A549 (cell line): Measurements from ENCODE around the gene COL8A1. TPM values are rescaled to one million over a fixed set of nuclear protein-coding genes. Genes with fewer than 3 reads are reported as not detected.

ENCODE experiments used
- ATAC-seq, 2 experiments: fragments of 200-7000 bp in 1 of 2; fragments of >200 bp in 1 of 2; cut with Nextera tagmentation in 1 of 2; cut with Tn5 transposase in 1 of 2; 3 replicates each; pipeline versions ENCODE4 v1.8.0 to v1.9.1; 2018 to 2020; ENCODE audit warnings: mild to moderate bottlenecking in 1 of 2, moderate library complexity in 1 of 2
- CTCF ChIA-PET: fragments of 300-600 bp; sonication (Branson Sonifier 250); formaldehyde crosslinking; extraction: SDS; loops from one replicate; lab custom pipeline; 2021; ENCODE audit warnings: antibody characterized with exemption, inconsistent platforms; lab: Yijun Ruan, JAX
- POLR2A ChIA-PET: fragments of 350-600 bp; formaldehyde crosslinking; extraction: SDS; loops from one replicate; lab custom pipeline; 2021; ENCODE audit warnings: antibody characterized with exemption, inconsistent platforms; lab: Yijun Ruan, JAX
- DNase-seq, 2 experiments: peaks; one replicate each; pipeline versions ENCODE4 v3.0.0 to v3.0.0-alpha.2; 2011 to 2016; ENCODE audit warnings: low read depth in 1 of 2, low spot score in 1 of 2
- FAIRE-seq: peaks from 2 replicates; lab custom pipeline; 2011; peaks lifted over from hg19 to GRCh38; lab: Jason Lieb, UNC
- H3K27ac ChIP-seq, 2 experiments: fragments of >200 bp; sonication (Bioruptor Twin); formaldehyde crosslinking; 3 replicates each; pipeline ENCODE4 v1.5.1; 2016 to 2017
- H3K4me1 ChIP-seq: fragments of >200 bp; sonication (Bioruptor Twin); formaldehyde crosslinking; 3 replicates; pipeline ENCODE4 v1.6.1; 2016
- H3K4me2 ChIP-seq: fragments of >200 bp; sonication (Bioruptor Twin); formaldehyde crosslinking; 3 replicates; pipeline ENCODE4 v1.6.1; 2016
- H3K4me3 ChIP-seq: fragments of >200 bp; sonication (Bioruptor Twin); formaldehyde crosslinking; 3 replicates; pipeline ENCODE4 v1.5.1; 2016
- H3K9me3 ChIP-seq: fragments of >200 bp; sonication (Bioruptor Twin); formaldehyde crosslinking; 3 replicates; pipeline ENCODE4 v1.6.1; 2016
- CBX8 ChIP-seq: fragments of 200-600 bp; sonication (generic); IDR thresholded peaks from 2 replicates; pipeline ENCODE4 v1.6.1; 2016
- CEBPB ChIP-seq, 2 experiments: fragments of >200 bp in 1 of 2; sonication (Bioruptor Twin) in 1 of 2; formaldehyde crosslinking in 1 of 2; IDR thresholded peaks; 2 replicates each; pipeline ENCODE4 v1.6.1; 2012 to 2016
- EHF ChIP-seq: fragments of 250-450 bp; sonication (Bioruptor Pico); IDR thresholded peaks from 2 replicates; pipeline ENCODE4 v1.5.0; 2020; ENCODE audit warnings: mild to moderate bottlenecking
- EHMT2 ChIP-seq: fragments of 200-600 bp; sonication (generic); IDR thresholded peaks from 2 replicates; pipeline ENCODE4 v1.6.1; 2016; ENCODE audit warnings: antibody characterized with exemption, low read depth, mild to moderate bottlenecking, moderate library complexity
- EP300 ChIP-seq, 2 experiments: fragments of >200 bp; sonication (Bioruptor Twin); formaldehyde crosslinking; IDR thresholded peaks; 2 replicates in 1 of 2; 3 replicates in 1 of 2; pipeline ENCODE4 v1.6.1; 2016 to 2017
- FOSL2 ChIP-seq, 2 experiments: fragments of 450-650 bp in 1 of 2; fragments of >200 bp in 1 of 2; sonication (Bioruptor Twin) in 1 of 2; formaldehyde crosslinking; IDR thresholded peaks; 2 replicates each; pipeline versions ENCODE4 v1.5.0 to v1.6.1; 2016 to 2020; ENCODE audit warnings: mild to moderate bottlenecking in 1 of 2, moderate library complexity in 1 of 2
- GATA3 ChIP-seq: IDR thresholded peaks from 2 replicates; pipeline ENCODE4 v1.6.1; 2012; ENCODE audit warnings: borderline replicate concordance
- HDAC2 ChIP-seq: fragments of 200-600 bp; sonication (generic); IDR thresholded peaks from 2 replicates; pipeline ENCODE4 v1.6.1; 2016
- HMGXB4 ChIP-seq: fragments of 250-450 bp; sonication (Bioruptor Pico); IDR thresholded peaks from 2 replicates; pipeline ENCODE4 v1.5.0; 2021; ENCODE audit warnings: mild to moderate bottlenecking, moderate library complexity, borderline replicate concordance
- JUNB ChIP-seq: fragments of >200 bp; sonication (Bioruptor Twin); formaldehyde crosslinking; IDR thresholded peaks from 2 replicates; pipeline ENCODE4 v1.6.1; 2016
- KDM1A ChIP-seq: fragments of 200-600 bp; sonication (generic); IDR thresholded peaks from 2 replicates; pipeline ENCODE4 v1.6.1; 2016; ENCODE audit warnings: low read depth, mild to moderate bottlenecking
- KDM5A ChIP-seq: fragments of 200-600 bp; sonication (generic); IDR thresholded peaks from 2 replicates; pipeline ENCODE4 v1.6.1; 2016; ENCODE audit warnings: antibody characterized with exemption, mild to moderate bottlenecking
- NPAS2 ChIP-seq: fragments of 250-450 bp; sonication (Bioruptor Pico); IDR thresholded peaks from 2 replicates; pipeline ENCODE4 v1.8.0; 2022; ENCODE audit warnings: mild to moderate bottlenecking, moderate library complexity, borderline replicate concordance
- PBX3 ChIP-seq: IDR thresholded peaks from 2 replicates; pipeline ENCODE4 v1.6.1; 2012
- PHF8 ChIP-seq: fragments of 200-600 bp; sonication (generic); IDR thresholded peaks from 2 replicates; pipeline ENCODE4 v1.6.1; 2016; ENCODE audit warnings: low read depth, mild to moderate bottlenecking, antibody characterized with exemption, moderate library complexity, borderline replicate concordance
- POLR2A ChIP-seq: IDR thresholded peaks from 2 replicates; pipeline ENCODE4 v1.6.1; 2012; ENCODE audit warnings: mild to moderate bottlenecking, low read length
- RAD21 ChIP-seq, 2 experiments: fragments of >200 bp in 1 of 2; sonication (Bioruptor Twin) in 1 of 2; formaldehyde crosslinking in 1 of 2; IDR thresholded peaks in 1 of 2; conservative IDR thresholded peaks in 1 of 2; 2 replicates in 1 of 2; 3 replicates in 1 of 2; pipeline ENCODE4 v1.6.1; 2012 to 2018; ENCODE audit warnings: inconsistent platforms in 1 of 2
- RARB ChIP-seq: fragments of 250-450 bp; sonication (Bioruptor Pico); IDR thresholded peaks from 2 replicates; pipeline ENCODE4 v1.8.0; 2021; ENCODE audit warnings: mild to moderate bottlenecking, moderate library complexity
- RFX5 ChIP-seq: fragments of 450-650 bp; IDR thresholded peaks from 2 replicates; pipeline ENCODE4 v1.7.1; 2014; ENCODE audit warnings: antibody characterized with exemption, mild to moderate bottlenecking, moderate library complexity
- RNF2 ChIP-seq: fragments of 200-600 bp; sonication (generic); IDR thresholded peaks from 2 replicates; pipeline ENCODE4 v1.6.1; 2016; ENCODE audit warnings: low read depth, mild to moderate bottlenecking, antibody characterized with exemption, moderate library complexity, borderline replicate concordance
- SMC3 ChIP-seq: fragments of >200 bp; sonication (Bioruptor Twin); formaldehyde crosslinking; IDR thresholded peaks from 3 replicates; pipeline ENCODE4 v1.6.1; 2018; ENCODE audit warnings: inconsistent platforms
- TFCP2L1 ChIP-seq: fragments of 250-450 bp; sonication (Bioruptor Pico); IDR thresholded peaks from 2 replicates; pipeline ENCODE4 v1.5.0; 2021; ENCODE audit warnings: mild to moderate bottlenecking
- USF2 ChIP-seq: fragments of 450-650 bp; IDR thresholded peaks from 2 replicates; pipeline ENCODE4 v1.6.1; 2014; ENCODE audit warnings: antibody characterized with exemption
- ZFP36 ChIP-seq: fragments of 450-650 bp; IDR thresholded peaks from 2 replicates; pipeline ENCODE4 v1.6.1; 2014; ENCODE audit warnings: borderline replicate concordance; ENCODE audit not compliant: partially characterized antibody
- WGBS: methylation state at CpG from one replicate; pipeline ENCODE4 v1.1.6; 2017; ENCODE audit errors: missing lambda C conversion rate; 5-methylcytosine and 5-hydroxymethylcytosine counted together
- polyA plus RNA-seq, 4 experiments: library from polyadenylated mRNA; depleted of rRNA in 3 of 4; stranded (reverse); fragments of >200 nt; fragmentation: RNase III in 1 of 4; extraction: RNeasy Plus Mini Kit Qiagen cat#74134 plus additional on column Dnase treatment in 1 of 4; gene quantifications; 2 replicates in 3 of 4; 3 replicates in 1 of 4; pipeline ENCODE4 v1.2.3, GENCODE V29; 2011 to 2017
- TF ChIP-seq, protein P1 (sequence below): fragments of >200 bp; sonication (Bioruptor Twin); formaldehyde crosslinking; IDR thresholded peaks from 2 replicates; pipeline ENCODE4 v1.6.1; 2016
- TF ChIP-seq, protein P2 (sequence below): fragments of 150-350 bp; IDR thresholded peaks from 2 replicates; pipeline ENCODE4 v1.6.1; 2014; ENCODE audit warnings: low read depth, mild to moderate bottlenecking, low read length
- TF ChIP-seq, protein P3 (sequence below): fragments of 200-600 bp; sonication (generic); IDR thresholded peaks from 2 replicates; pipeline ENCODE4 v1.6.1; 2016; ENCODE audit warnings: antibody characterized with exemption, mild to moderate bottlenecking, moderate library complexity

COL8A1 gene
- polyA plus RNA-seq, 2 of the 4 experiments (the other 2 are of a cell fraction): not detected

DNA sequence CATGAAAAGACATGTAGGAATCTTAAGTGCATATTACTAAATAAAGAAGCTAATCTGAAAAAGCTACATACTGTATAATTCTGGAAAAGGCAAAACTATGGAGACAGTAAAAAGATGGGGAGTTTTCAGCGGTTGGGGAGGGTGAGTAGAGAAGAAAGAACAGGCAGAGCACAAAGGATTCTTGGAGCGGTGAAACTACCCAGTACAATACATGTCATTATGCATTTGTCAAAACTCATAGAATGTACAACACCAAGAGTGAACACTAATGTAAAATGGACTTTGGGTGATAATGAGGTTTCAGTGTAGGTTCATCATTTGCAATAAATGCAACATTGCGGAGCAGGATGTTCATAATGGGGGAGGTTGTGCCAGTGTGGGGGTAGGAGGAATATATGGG lies 133.8 kb downstream of the COL8A1 start:
- DNase-seq: no peak
- ATAC-seq: no peak
- Histone ChIP-seq H3K4me2 (no peak overlapping the region), H3K4me1 (no peaks in the 10 kb centered on the region), H3K9me3 (no peaks in the 10 kb centered on the region), H3K4me3 (no peak overlapping the region), H3K27ac (no peak overlapping the region)
- ChIA-PET CTCF (no interaction called here), POLR2A (no interaction called here)
- FAIRE-seq: no peak
- no peak for TF ChIP-seq RNF2
- TF ChIP-seq, protein P1, sequence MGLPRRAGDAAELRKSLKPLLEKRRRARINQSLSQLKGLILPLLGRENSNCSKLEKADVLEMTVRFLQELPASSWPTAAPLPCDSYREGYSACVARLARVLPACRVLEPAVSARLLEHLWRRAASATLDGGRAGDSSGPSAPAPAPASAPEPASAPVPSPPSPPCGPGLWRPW: no peak
- no peak for TF ChIP-seq EP300 (IDR thresholded peaks at IDR 0.05)
- TF ChIP-seq GATA3: no peak
- TF ChIP-seq SMC3: no peak
- TF ChIP-seq CEBPB (IDR thresholded peaks at IDR 0.05): no peak
- no peak for TF ChIP-seq EHF (CRISPR knock-in tag)
- TF ChIP-seq RARB (CRISPR knock-in tag): no peak
- TF ChIP-seq POLR2A: no peak
- no peak for TF ChIP-seq PBX3
- TF ChIP-seq ZFP36: no peak
- TF ChIP-seq TFCP2L1 (CRISPR knock-in tag): no peak
- TF ChIP-seq, protein P2, sequence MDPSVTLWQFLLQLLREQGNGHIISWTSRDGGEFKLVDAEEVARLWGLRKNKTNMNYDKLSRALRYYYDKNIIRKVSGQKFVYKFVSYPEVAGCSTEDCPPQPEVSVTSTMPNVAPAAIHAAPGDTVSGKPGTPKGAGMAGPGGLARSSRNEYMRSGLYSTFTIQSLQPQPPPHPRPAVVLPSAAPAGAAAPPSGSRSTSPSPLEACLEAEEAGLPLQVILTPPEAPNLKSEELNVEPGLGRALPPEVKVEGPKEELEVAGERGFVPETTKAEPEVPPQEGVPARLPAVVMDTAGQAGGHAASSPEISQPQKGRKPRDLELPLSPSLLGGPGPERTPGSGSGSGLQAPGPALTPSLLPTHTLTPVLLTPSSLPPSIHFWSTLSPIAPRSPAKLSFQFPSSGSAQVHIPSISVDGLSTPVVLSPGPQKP: no peak
- 41% methylated on average over 3 of the region's 3 CpGs for WGBS

DNA sequence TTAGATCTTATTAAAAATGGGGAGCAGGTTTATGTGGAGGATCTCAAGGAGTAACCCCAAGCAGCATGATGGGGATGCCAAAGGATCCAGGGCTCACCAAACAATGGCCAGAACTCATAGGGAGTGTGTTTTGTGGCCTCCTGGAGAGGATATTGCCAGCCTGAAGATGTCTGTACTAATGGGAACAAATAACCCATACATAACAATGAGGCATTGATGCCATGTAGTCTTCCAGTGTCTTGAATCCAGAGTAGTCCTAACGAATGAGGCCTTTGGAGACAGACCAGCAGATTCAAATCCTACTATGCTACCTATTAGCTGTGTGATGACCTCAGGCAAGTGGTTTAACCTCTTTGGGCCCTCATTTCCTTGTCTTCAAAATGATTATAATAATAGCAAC lies 134.3 kb downstream of the COL8A1 start:
- ATAC-seq (no peak), FAIRE-seq (no peak), DNase-seq (no peak)
- Histone ChIP-seq H3K4me1 (no peaks in the 10 kb centered on the region), H3K4me2 (no peak overlapping the region), H3K9me3 (no peaks in the 10 kb centered on the region), H3K4me3 (no peak overlapping the region), H3K27ac (no peak overlapping the region)
- ChIA-PET CTCF (no interaction called here), POLR2A (no interaction called here)
- 20% methylated on average over 1 of the region's 1 CpG for WGBS
- no peak for TF ChIP-seq FOSL2 (IDR thresholded peaks at IDR 0.05)
- TF ChIP-seq FOSL2 (CRISPR knock-in tag; IDR thresholded peaks at IDR 0.05): no peak
- no peak for TF ChIP-seq JUNB
- TF ChIP-seq NPAS2 (CRISPR knock-in tag): no peak
- TF ChIP-seq HDAC2: no peak
- TF ChIP-seq KDM1A: no peak
- TF ChIP-seq KDM5A: no peak
- no peak for TF ChIP-seq RAD21 (conservative IDR thresholded peaks at IDR 0.05 in 1 of 2, IDR thresholded peaks at IDR 0.05 in 1 of 2)
- TF ChIP-seq CBX8: no peak
- no peak for TF ChIP-seq PHF8
- TF ChIP-seq USF2: no peak
- no peak for TF ChIP-seq HMGXB4 (CRISPR knock-in tag)
- no peak for TF ChIP-seq SMC3
- TF ChIP-seq ZFP36: no peak
- TF ChIP-seq RFX5: no peak
- no peak for TF ChIP-seq EHMT2
- TF ChIP-seq, protein P3, sequence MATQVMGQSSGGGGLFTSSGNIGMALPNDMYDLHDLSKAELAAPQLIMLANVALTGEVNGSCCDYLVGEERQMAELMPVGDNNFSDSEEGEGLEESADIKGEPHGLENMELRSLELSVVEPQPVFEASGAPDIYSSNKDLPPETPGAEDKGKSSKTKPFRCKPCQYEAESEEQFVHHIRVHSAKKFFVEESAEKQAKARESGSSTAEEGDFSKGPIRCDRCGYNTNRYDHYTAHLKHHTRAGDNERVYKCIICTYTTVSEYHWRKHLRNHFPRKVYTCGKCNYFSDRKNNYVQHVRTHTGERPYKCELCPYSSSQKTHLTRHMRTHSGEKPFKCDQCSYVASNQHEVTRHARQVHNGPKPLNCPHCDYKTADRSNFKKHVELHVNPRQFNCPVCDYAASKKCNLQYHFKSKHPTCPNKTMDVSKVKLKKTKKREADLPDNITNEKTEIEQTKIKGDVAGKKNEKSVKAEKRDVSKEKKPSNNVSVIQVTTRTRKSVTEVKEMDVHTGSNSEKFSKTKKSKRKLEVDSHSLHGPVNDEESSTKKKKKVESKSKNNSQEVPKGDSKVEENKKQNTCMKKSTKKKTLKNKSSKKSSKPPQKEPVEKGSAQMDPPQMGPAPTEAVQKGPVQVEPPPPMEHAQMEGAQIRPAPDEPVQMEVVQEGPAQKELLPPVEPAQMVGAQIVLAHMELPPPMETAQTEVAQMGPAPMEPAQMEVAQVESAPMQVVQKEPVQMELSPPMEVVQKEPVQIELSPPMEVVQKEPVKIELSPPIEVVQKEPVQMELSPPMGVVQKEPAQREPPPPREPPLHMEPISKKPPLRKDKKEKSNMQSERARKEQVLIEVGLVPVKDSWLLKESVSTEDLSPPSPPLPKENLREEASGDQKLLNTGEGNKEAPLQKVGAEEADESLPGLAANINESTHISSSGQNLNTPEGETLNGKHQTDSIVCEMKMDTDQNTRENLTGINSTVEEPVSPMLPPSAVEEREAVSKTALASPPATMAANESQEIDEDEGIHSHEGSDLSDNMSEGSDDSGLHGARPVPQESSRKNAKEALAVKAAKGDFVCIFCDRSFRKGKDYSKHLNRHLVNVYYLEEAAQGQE: no peak
